Measurements from ENCODE around the gene CBY1.

Gene CBY1

DNA sequence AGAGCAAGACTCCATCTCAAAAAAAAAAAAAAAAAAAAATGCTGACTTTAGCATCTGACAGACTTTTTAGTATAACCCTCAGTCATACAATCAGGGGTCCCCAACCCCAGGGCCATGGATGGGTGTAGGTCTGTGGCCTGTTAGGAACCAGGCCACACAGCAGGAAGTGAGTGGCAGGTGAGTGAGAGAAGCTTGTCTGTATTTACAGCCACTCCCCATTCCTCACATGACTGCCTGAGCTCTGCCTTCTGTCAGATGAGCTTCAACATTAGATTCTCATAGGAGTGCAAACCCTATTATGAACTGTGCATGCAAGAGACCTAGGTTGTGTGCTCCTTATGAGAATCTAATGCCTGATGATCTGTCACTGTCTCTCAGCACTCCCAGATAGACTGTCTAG lies 3.6 kb upstream of the CBY1 start:
- DNase-seq, result no peak

- DNase-seq, result no peak
These were observed 2.7 kb upstream of the CBY1 start for GRCh38 chr22:38653741-38654140.

GRCh38 chr22:38655519-38656255 lies 751 bp upstream of the CBY1 start:
- DNase-seq, result peak; percentile 36

DNA sequence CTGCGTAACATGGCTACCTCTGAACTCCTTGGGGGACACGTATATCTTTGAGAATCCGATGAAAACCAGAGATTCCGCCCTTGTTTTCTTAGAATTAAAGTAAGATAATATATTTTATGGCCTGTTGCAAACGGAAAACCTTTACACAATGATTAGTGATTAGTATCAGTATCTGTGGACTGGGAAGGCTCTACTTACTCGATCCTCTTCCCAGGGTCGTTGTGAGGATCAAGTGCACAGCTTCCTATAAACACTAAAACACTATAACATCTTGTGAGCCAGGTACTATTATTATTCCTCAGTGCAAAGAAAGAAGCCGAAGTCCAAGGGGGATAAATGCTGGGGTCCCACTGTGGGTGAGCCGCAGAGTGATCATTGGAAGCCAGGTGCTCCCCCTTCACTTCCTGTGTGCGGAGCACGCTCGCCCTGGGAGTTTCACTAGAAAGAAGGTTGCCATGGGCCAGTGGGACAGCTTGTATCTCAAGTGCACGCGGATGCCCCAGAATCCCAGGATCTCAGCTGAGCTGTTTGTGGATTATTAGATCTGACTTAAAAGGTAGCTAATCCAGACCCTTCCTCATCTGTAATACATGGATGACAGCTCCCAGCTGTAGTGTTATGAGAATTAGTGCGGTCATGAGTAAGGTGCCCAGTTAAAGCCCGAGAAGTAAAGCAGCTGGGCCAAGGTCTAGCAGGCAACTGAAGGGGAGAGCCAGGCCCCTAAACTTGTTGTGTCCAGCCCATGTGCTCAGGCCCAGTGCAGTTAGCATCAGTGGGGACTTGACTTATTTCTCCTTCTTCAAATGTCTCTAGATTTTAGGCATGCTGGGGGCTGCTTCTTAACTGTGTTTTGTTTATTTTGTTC lies 839 bp downstream of the CBY1 start:
- peak; percentile 27 for DNase-seq

- DNase-seq, result no peak
These were observed 18.4 kb downstream of the CBY1 start for GRCh38 chr22:38674888-38675287.

GRCh38 chr22:38675833-38676232 lies 19.4 kb downstream of the CBY1 start:
- DNase-seq, result no peak

GRCh38 chr22:38681582-38682335 lies 25.3 kb downstream of the CBY1 start, which contains the start of gene TOMM22:
TSS of gene TOMM22 (plus strand) at chr22:38681957. CDS start at chr22:38681979, 22 bp downstream.
- peak; percentile 80 for DNase-seq

DNA sequence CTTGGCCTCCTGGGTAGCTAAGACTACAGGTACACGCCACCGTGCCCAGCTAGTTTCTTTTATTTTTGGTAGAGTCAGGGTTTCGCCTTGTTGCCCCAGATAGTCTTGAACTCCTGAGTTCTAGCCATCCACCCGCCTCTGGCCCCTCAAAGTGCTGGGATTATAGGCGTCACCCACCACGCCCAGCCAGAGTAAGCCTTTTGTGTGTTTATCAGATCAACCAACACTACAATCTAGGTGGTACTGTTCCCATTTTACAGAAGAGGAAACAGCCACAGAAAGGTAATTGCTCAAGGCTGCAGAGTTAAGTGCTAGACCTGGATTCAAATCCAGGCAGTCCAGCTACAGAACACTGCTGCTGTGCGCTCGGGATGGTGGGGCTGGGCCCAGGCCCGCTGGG lies 28.5 kb downstream of the CBY1 start:
- no peak for DNase-seq

- DNase-seq, result no peak
These were observed 29.3 kb downstream of the CBY1 start for GRCh38 chr22:38685761-38686160.

- DNase-seq, result no peak
These were observed 33.2 kb downstream of the CBY1 start for GRCh38 chr22:38689651-38690050.

- DNase-seq, result no peak
These were observed 37.6 kb downstream of the CBY1 start for GRCh38 chr22:38694049-38694448.

DNA sequence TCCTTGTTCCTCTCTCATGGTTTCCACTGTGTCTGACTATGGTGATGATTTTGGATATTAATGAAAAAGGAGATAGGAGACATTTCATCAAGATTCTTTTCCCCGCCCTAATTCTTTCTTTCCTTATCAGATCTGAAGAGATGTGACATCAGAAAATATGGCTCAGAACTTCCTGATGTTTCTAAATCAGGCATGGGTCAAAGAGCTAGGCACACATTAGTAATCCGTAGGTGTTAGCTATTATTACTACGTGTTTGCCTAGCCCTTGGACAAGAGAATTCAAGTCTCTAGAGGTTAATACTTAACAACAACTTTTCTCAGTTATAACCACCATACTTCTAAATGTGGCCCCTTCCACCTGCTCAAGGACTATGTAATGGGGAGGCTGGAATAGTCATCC lies 38.5 kb downstream of the CBY1 start:
- no peak for DNase-seq

DNA sequence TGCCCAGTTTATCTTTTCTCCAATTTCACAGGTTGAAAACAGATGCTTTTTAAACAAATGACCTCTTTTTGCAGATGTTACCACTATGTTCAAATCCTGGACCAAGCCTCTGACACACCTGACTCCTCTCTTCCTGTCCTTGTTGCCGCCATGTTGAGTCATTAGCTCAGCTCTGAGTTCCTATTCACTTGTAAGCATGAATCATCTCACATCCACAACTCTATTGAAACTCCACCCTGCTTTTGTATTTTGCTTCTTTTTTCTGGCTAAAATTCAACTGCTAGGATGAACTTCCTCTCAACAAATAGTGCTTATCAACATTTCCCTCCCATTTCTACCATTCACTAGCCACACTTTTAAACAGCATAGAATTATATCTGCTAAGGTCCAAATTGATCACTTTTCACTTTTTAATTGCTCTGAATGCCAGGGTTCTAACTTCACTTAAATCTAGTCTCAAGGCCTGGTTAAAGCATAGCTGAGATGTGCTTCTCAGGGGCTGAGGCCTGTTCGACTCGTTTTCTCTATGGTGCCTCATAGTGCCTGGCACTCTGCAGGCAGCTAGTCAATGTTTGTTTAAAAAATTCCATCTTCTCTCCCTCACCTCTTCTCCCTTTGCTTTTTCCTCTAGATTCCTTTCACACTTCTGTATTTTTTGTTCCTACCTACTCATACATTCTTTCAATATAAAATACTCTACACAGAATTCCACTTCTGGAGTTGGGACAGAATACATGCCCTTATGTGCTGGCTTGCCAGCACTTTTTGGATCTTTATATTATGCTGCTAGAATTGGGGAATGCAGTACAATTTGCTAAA lies 40.4 kb downstream of the CBY1 start:
- DNase-seq, result no peak

DNA sequence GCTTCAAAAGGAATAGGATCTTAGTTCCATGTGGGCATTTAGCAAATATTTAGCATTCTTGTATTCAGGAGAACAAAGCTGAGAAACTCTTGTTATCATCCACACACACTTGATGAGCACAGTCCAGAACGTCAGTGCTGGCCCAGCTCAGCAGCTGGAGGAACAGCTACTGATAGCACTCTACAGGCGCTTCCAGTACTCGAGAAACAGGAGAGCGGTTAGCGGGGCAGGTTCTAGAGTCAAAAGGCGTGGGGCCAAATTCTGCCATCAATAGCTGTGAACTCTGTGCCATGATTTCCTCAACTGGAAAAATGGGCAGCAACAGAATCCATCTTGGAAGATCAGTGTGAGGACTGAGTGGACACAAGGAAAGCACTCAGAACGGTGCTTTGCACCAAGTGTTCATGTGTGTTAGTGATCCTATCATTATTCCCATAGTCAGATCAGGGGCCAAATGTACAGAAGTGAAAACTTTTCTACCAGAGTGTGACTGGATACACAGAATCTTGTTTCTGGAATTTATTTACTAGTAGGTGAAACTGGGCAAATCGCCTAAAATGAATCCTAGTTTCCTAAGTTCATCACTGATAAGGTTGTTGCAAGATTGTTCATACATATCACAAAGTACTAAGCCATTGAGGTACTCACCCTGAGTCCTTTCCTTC lies 41.1 kb downstream of the CBY1 start:
- no peak for DNase-seq

- DNase-seq, result no peak
These were observed 42.1 kb downstream of the CBY1 start for GRCh38 chr22:38698407-38699094.

- no peak for DNase-seq
These were observed 42.7 kb downstream of the CBY1 start for GRCh38 chr22:38699143-38699542.

DNA sequence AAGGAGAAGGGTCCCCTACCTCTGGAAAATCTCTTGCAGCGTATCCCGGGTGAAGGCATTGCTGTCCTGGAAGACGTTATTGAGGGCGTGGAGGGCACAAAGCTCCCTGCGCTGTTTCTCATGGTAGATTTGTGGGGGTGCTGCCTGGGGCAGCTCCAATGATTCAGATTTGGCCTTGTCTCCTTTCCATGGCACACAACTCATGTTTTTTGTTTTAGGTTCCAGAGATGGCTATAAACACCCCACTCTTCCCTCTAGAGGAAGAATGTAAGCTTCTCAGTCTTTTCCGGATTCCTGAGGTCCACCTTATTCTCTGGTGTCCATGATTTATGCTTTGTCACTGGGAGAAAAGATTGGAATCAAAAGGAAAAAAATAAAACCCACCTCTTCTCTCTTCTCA lies 43.3 kb downstream of the CBY1 start:
- DNase-seq, result no peak

GRCh38 chr22:38700270-38700788 lies 43.9 kb downstream of the CBY1 start:
- DNase-seq, result no peak

DNA sequence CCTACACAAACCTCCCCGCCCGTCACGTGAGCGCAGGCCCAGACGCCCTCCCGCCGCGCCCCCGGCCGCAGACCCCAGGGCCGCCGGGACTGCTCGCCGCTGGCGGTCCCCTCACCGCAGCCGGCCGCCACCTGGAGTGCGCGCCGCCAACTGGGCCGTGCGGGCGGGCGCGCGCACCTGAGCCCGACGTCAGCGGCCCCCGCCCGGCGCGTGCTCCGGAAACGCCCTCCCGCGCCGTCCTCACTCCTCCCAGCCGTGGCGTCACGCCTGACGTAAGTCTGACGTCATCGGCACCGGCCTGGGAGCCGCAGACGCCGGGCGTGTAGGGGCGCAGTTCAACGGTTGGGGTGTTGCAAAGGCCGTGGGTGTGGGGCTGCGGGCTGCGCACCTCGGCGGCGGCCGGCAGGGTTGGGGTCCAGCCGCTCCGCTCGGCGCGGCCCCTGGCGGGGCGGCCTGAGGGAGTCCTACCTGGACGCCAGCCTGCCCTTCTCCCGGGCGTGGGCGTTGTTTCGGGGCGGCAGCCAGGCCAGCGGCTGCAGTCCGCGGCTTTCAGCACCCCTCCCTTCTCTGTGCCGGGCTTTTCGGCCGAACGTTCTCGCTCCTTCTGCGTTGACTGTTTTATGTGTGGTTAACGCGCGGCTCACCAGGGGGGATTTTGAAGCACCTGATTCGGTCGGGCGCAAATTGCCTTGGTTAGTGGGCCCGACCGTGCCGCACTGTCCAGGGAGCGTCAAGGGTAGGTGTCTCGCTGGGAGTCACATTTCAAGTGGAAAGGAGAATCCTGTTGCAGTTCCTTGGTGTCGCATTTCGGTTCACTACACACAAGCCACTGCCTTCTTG lies 44.6 kb downstream of the CBY1 start, which contains the start of gene JOSD1:
TSS of gene JOSD1 (minus strand) at position 155 of the 840 bp plus-strand sequence. CDS start 956 bp downstream, outside the sequence.
- peak; percentile 85 for DNase-seq
